A549 (cell line): Measurements from ENCODE around the gene BEND7. TPM values are rescaled to one million over a fixed set of nuclear protein-coding genes. Genes with fewer than 3 reads are reported as not detected.

Experiments used
- ATAC-seq, 2 experiments: fragments of 200-7000 bp in 1 of 2; fragments of >200 bp in 1 of 2; cut with Nextera tagmentation in 1 of 2; cut with Tn5 transposase in 1 of 2; 3 replicates each; pipeline versions ENCODE4 v1.8.0 to v1.9.1; 2018 to 2020; ENCODE audit warnings: mild to moderate bottlenecking in 1 of 2, moderate library complexity in 1 of 2
- CTCF ChIA-PET: fragments of 300-600 bp; sonication (Branson Sonifier 250); formaldehyde crosslinking; extraction: SDS; loops from one replicate; lab custom pipeline; 2021; ENCODE audit warnings: antibody characterized with exemption, inconsistent platforms; lab: Yijun Ruan, JAX
- POLR2A ChIA-PET: fragments of 350-600 bp; formaldehyde crosslinking; extraction: SDS; loops from one replicate; lab custom pipeline; 2021; ENCODE audit warnings: antibody characterized with exemption, inconsistent platforms; lab: Yijun Ruan, JAX
- DNase-seq, 2 experiments: peaks; one replicate each; pipeline versions ENCODE4 v3.0.0 to v3.0.0-alpha.2; 2011 to 2016; ENCODE audit warnings: low read depth in 1 of 2, low spot score in 1 of 2
- FAIRE-seq: peaks from 2 replicates; lab custom pipeline; 2011; peaks lifted over from hg19 to GRCh38; lab: Jason Lieb, UNC
- H3K27ac ChIP-seq, 2 experiments: fragments of >200 bp; sonication (Bioruptor Twin); formaldehyde crosslinking; 3 replicates each; pipeline ENCODE4 v1.5.1; 2016 to 2017
- H3K4me1 ChIP-seq: fragments of >200 bp; sonication (Bioruptor Twin); formaldehyde crosslinking; 3 replicates; pipeline ENCODE4 v1.6.1; 2016
- H3K4me2 ChIP-seq: fragments of >200 bp; sonication (Bioruptor Twin); formaldehyde crosslinking; 3 replicates; pipeline ENCODE4 v1.6.1; 2016
- H3K4me3 ChIP-seq: fragments of >200 bp; sonication (Bioruptor Twin); formaldehyde crosslinking; 3 replicates; pipeline ENCODE4 v1.5.1; 2016
- H3K9me3 ChIP-seq: fragments of >200 bp; sonication (Bioruptor Twin); formaldehyde crosslinking; 3 replicates; pipeline ENCODE4 v1.6.1; 2016
- CEBPB ChIP-seq, 2 experiments: fragments of >200 bp in 1 of 2; sonication (Bioruptor Twin) in 1 of 2; formaldehyde crosslinking in 1 of 2; IDR thresholded peaks; 2 replicates each; pipeline ENCODE4 v1.6.1; 2012 to 2016
- CHD2 ChIP-seq: fragments of 150-350 bp; IDR thresholded peaks from 2 replicates; pipeline ENCODE4 v1.6.1; 2014; ENCODE audit warnings: low read length; ENCODE audit not compliant: partially characterized antibody
- E2F6 ChIP-seq: IDR thresholded peaks from 2 replicates; pipeline ENCODE4 v1.6.1; 2012; ENCODE audit warnings: low read depth, borderline replicate concordance
- ELK1 ChIP-seq: fragments of 150-350 bp; IDR thresholded peaks from 2 replicates; pipeline ENCODE4 v1.6.1; 2014; ENCODE audit warnings: low read depth, mild to moderate bottlenecking, low read length
- ESRRA ChIP-seq: fragments of 150-350 bp; IDR thresholded peaks from 2 replicates; pipeline ENCODE4 v1.6.1; 2014; ENCODE audit warnings: mild to moderate bottlenecking, low read length, borderline replicate concordance
- FOSL2 ChIP-seq, 2 experiments: fragments of 450-650 bp in 1 of 2; fragments of >200 bp in 1 of 2; sonication (Bioruptor Twin) in 1 of 2; formaldehyde crosslinking; IDR thresholded peaks; 2 replicates each; pipeline versions ENCODE4 v1.5.0 to v1.6.1; 2016 to 2020; ENCODE audit warnings: mild to moderate bottlenecking in 1 of 2, moderate library complexity in 1 of 2
- HDAC2 ChIP-seq: fragments of 200-600 bp; sonication (generic); IDR thresholded peaks from 2 replicates; pipeline ENCODE4 v1.6.1; 2016
- MAZ ChIP-seq: fragments of 150-350 bp; IDR thresholded peaks from 2 replicates; pipeline ENCODE4 v1.6.1; 2014; ENCODE audit warnings: antibody characterized with exemption, low read depth, low read length, borderline replicate concordance
- MYC ChIP-seq: IDR thresholded peaks from 2 replicates; pipeline ENCODE4 v1.6.1; 2012; ENCODE audit warnings: mild to moderate bottlenecking, inconsistent platforms, low read length, improper control_type of control experiment, borderline replicate concordance
- NR3C1 ChIP-seq: fragments of >200 bp; sonication (Bioruptor Twin); formaldehyde crosslinking; IDR thresholded peaks from 3 replicates; pipeline ENCODE4 v1.6.1; 2017
- RCOR1 ChIP-seq: fragments of 150-350 bp; IDR thresholded peaks from 2 replicates; pipeline ENCODE4 v1.6.1; 2014; ENCODE audit warnings: antibody characterized with exemption, low read length, low read depth
- RFX5 ChIP-seq: fragments of 450-650 bp; IDR thresholded peaks from 2 replicates; pipeline ENCODE4 v1.7.1; 2014; ENCODE audit warnings: antibody characterized with exemption, mild to moderate bottlenecking, moderate library complexity
- SMC3 ChIP-seq: fragments of >200 bp; sonication (Bioruptor Twin); formaldehyde crosslinking; IDR thresholded peaks from 3 replicates; pipeline ENCODE4 v1.6.1; 2018; ENCODE audit warnings: inconsistent platforms
- TP53 ChIP-seq: fragments of 250-450 bp; sonication (Bioruptor Pico); IDR thresholded peaks from 2 replicates; pipeline ENCODE4 v1.5.0; 2021; ENCODE audit warnings: mild to moderate bottlenecking, moderate library complexity
- ZSCAN20 ChIP-seq: fragments of 250-450 bp; sonication (Bioruptor Pico); IDR thresholded peaks from 2 replicates; pipeline ENCODE4 v1.8.0; 2022; ENCODE audit warnings: mild to moderate bottlenecking, moderate library complexity
- WGBS: methylation state at CpG from one replicate; pipeline ENCODE4 v1.1.6; 2017; ENCODE audit errors: missing lambda C conversion rate; 5-methylcytosine and 5-hydroxymethylcytosine counted together
- polyA plus RNA-seq, 4 experiments: library from polyadenylated mRNA; depleted of rRNA in 3 of 4; stranded (reverse); fragments of >200 nt; fragmentation: RNase III in 1 of 4; extraction: RNeasy Plus Mini Kit Qiagen cat#74134 plus additional on column Dnase treatment in 1 of 4; gene quantifications; 2 replicates in 3 of 4; 3 replicates in 1 of 4; pipeline ENCODE4 v1.2.3, GENCODE V29; 2011 to 2017
- TF ChIP-seq, protein P1 (sequence below): IDR thresholded peaks from 2 replicates; pipeline ENCODE4 v1.6.1; 2012

The BEND7 gene
- polyA plus RNA-seq, 2 of the 4 experiments (the other 2 are of a cell fraction): 7.9 to 12.2 TPM

- TF ChIP-seq ELK1: no peak
- no peak for TF ChIP-seq ESRRA
Observed at GRCh38 chr10:13453896-13454295, 74.9 kb downstream of the BEND7 start (continued).

DNA sequence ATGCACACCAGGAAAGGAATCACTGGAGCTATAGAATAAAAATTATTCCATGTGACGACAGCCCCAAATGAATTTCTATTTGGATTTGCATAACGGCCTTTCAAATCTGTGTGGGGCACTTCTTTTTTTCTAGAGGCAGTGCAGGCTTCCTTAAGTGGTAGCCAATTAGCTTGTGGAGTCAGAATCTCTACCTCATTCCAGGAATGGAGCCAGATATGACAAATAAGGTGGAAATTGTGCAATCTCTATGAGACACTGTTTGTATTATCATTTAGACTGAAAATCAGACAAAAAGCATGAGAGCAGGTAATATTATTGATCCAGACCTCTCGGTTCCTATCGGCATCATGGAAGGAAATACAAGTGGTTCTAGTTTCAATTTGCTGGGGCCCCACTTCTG lies 78.7 kb downstream of the BEND7 start:
- Histone ChIP-seq H3K4me1 (peaks cover 14% of the 10 kb centered on the region), H3K9me3 (no peaks in the 10 kb centered on the region), H3K4me3 (no peak overlapping the region), H3K4me2 (peak overlapping the region; percentile 16; the same call in 1 of the 3 replicates), H3K27ac (no peak overlapping the region)
- TF ChIP-seq HDAC2 (no peak), CEBPB (IDR thresholded peaks at IDR 0.05) (peak; percentile 65 to 78; a peak in 3 of 4 replicates), E2F6 (no peak)
- ChIA-PET CTCF (interaction anchor here (0.6 to 2.7 kb wide), 4 partner anchors 10 to 77 kb away, joined by 3 to 21 read pairs (median 8); no protein-coding TSS in a partner anchor), POLR2A (interaction anchor here (1.2 kb wide), 1 partner anchor 150 kb away, joined by 3 read pairs; the partner anchor contains the start of gene PHYH)
- FAIRE-seq: no peak
- 49% methylated on average over 4 of the region's 4 CpGs for WGBS
- no peak for ATAC-seq
- no peak for DNase-seq

DNA sequence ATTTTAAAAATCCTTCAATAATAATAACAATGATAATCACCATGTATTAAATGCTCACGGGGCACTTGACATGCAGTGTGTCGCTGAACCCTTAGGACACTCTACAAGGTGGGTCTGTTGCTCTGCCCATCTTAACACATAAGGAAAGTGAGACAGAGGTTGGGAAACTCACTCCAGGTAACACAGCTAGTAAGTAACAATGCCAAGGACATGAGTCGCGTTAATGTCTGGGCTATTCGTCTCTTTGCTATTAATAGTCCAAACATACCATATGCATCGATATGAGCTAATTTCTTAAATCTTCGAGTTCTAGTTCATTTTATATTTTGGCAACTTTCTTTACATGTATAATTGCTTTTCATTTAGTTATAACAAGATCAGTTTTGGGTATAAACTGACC lies 79.5 kb downstream of the BEND7 start:
- Histone ChIP-seq H3K4me1 (peaks cover 14% of the 10 kb centered on the region), H3K9me3 (no peaks in the 10 kb centered on the region), H3K27ac (no peak overlapping the region), H3K4me2 (peak overlapping the region; percentile 16; the same call in 1 of the 3 replicates), H3K4me3 (no peak overlapping the region)
- ATAC-seq: no peak
- ChIA-PET POLR2A (interaction anchor here (1.2 kb wide), 1 partner anchor 149 kb away, joined by 3 read pairs; the partner anchor contains the start of gene PHYH), CTCF (interaction anchor here (0.6 to 2.7 kb wide), 4 partner anchors 9 to 77 kb away, joined by 3 to 21 read pairs (median 8); no protein-coding TSS in a partner anchor)
- 57% methylated on average over 7 of the region's 7 CpGs for WGBS
- FAIRE-seq: no peak
- TF ChIP-seq RCOR1: no peak
- TF ChIP-seq MYC: no peak
- no peak for TF ChIP-seq FOSL2 (IDR thresholded peaks at IDR 0.05)
- no peak for TF ChIP-seq FOSL2 (CRISPR knock-in tag; IDR thresholded peaks at IDR 0.05)
- DNase-seq: no peak

GRCh38 chr10:13448216-13448615 lies 80.6 kb downstream of the BEND7 start:
- ATAC-seq: no peak

More at GRCh38 chr10:13448216-13448615, 80.6 kb downstream of the BEND7 start:
- no peak for FAIRE-seq
- ChIA-PET CTCF (interaction anchor here (2.3 to 2.7 kb wide), 2 partner anchors 8 to 76 kb away, joined by 11 to 21 read pairs; no protein-coding TSS in a partner anchor), POLR2A (no interaction called here)
- no peaks in the 10 kb centered on the region for H3K9me3 ChIP-seq
- WGBS: 90% methylated on average over 8 of the region's 8 CpGs
- peaks cover 14% of the 10 kb centered on the region for H3K4me1 ChIP-seq
- no peak overlapping the region for H3K4me2 ChIP-seq
- DNase-seq: no peak
- TF ChIP-seq RFX5: no peak
- TF ChIP-seq, protein P1, sequence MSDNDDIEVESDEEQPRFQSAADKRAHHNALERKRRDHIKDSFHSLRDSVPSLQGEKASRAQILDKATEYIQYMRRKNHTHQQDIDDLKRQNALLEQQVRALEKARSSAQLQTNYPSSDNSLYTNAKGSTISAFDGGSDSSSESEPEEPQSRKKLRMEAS: no peak
- TF ChIP-seq ZSCAN20 (CRISPR knock-in tag): no peak
- no peak for TF ChIP-seq SMC3
- TF ChIP-seq CHD2: no peak
- TF ChIP-seq NR3C1: no peak
- no peak for TF ChIP-seq TP53
- no peak for TF ChIP-seq E2F6
- TF ChIP-seq MAZ: no peak
- H3K27ac ChIP-seq: no peak overlapping the region
- no peak overlapping the region for H3K4me3 ChIP-seq
